ENCODE measurements around the gene NUP107.

NUP107 gene

GRCh38 chr12:68786929-68787328 lies 100.2 kb downstream of the NUP107 start:
- Histone ChIP-seq H3K27ac (ENCODE audit: low read depth, low read length, severe bottlenecking) (peak overlapping the region; percentile 89), H3K9me3 (ENCODE audit: control insufficient read depth, low read length) (no peaks in the 10 kb centered on the region), H3K4me1 (ENCODE audit: control insufficient read depth, insufficient read depth, low read length, poor library complexity, severe bottlenecking) (peaks cover 27% of the 10 kb centered on the region), H3K36me3 (ENCODE audit: control insufficient read depth, insufficient read depth, low read length) (no peaks in the 10 kb centered on the region), H3K4me3 (ENCODE audit: extremely low read depth, insufficient read depth, low read length, poor library complexity, severe bottlenecking) (no peak overlapping the region)
- WGBS, 2 experiments (ENCODE audit: insufficient coverage in 2 of 2), result 60 to 92% methylated on average over 2 of the region's 2 CpGs

GRCh38 chr12:68788554-68789143 lies 101.9 kb downstream of the NUP107 start:
- WGBS, 2 experiments (ENCODE audit: insufficient coverage in 2 of 2), result 83 to 86% methylated on average over 1 of the region's 3 CpGs
- H3K27ac ChIP-seq (ENCODE audit: low read depth, low read length, severe bottlenecking), result no peak overlapping the region
- no peaks in the 10 kb centered on the region for H3K9me3 ChIP-seq (ENCODE audit: control insufficient read depth, low read length)

GRCh38 chr12:68789144-68789878 lies 102.5 kb downstream of the NUP107 start:
- 93 to 96% methylated on average over 8 to 9 of the region's 14 CpGs for WGBS, 2 experiments (ENCODE audit: insufficient coverage in 2 of 2)
- Histone ChIP-seq H3K36me3 (ENCODE audit: control insufficient read depth, insufficient read depth, low read length) (no peaks in the 10 kb centered on the region), H3K9me3 (ENCODE audit: control insufficient read depth, low read length) (no peaks in the 10 kb centered on the region), H3K4me3 (ENCODE audit: extremely low read depth, insufficient read depth, low read length, poor library complexity, severe bottlenecking) (no peak overlapping the region), H3K4me1 (ENCODE audit: control insufficient read depth, insufficient read depth, low read length, poor library complexity, severe bottlenecking) (peaks cover 14% of the 10 kb centered on the region), H3K27ac (ENCODE audit: low read depth, low read length, severe bottlenecking) (no peak overlapping the region)

More at GRCh38 chr12:68788554-68789143, 101.9 kb downstream of the NUP107 start:
- no peak overlapping the region for H3K4me3 ChIP-seq (ENCODE audit: extremely low read depth, insufficient read depth, low read length, poor library complexity, severe bottlenecking)
- peaks cover 21% of the 10 kb centered on the region for H3K4me1 ChIP-seq (ENCODE audit: control insufficient read depth, insufficient read depth, low read length, poor library complexity, severe bottlenecking)
- H3K36me3 ChIP-seq (ENCODE audit: control insufficient read depth, insufficient read depth, low read length), result no peaks in the 10 kb centered on the region

- Histone ChIP-seq H3K4me1 (ENCODE audit: control insufficient read depth, insufficient read depth, low read length, poor library complexity, severe bottlenecking) (peaks cover 14% of the 10 kb centered on the region), H3K4me3 (ENCODE audit: extremely low read depth, insufficient read depth, low read length, poor library complexity, severe bottlenecking) (no peak overlapping the region), H3K9me3 (ENCODE audit: control insufficient read depth, low read length) (no peaks in the 10 kb centered on the region), H3K27ac (ENCODE audit: low read depth, low read length, severe bottlenecking) (no peak overlapping the region), H3K36me3 (ENCODE audit: control insufficient read depth, insufficient read depth, low read length) (no peaks in the 10 kb centered on the region)
- 90 to 97% methylated on average over 3 of the region's 13 CpGs for WGBS, 2 experiments (ENCODE audit: insufficient coverage in 2 of 2)
Measured at GRCh38 chr12:68790081-68790951, 103.5 kb downstream of the NUP107 start.

GRCh38 chr12:68790952-68791234 lies 104.1 kb downstream of the NUP107 start:
- Histone ChIP-seq H3K4me3 (ENCODE audit: extremely low read depth, insufficient read depth, low read length, poor library complexity, severe bottlenecking) (no peak overlapping the region), H3K36me3 (ENCODE audit: control insufficient read depth, insufficient read depth, low read length) (no peaks in the 10 kb centered on the region), H3K4me1 (ENCODE audit: control insufficient read depth, insufficient read depth, low read length, poor library complexity, severe bottlenecking) (peaks cover 14% of the 10 kb centered on the region), H3K27ac (ENCODE audit: low read depth, low read length, severe bottlenecking) (no peak overlapping the region), H3K9me3 (ENCODE audit: control insufficient read depth, low read length) (no peaks in the 10 kb centered on the region)
- WGBS, 2 experiments (ENCODE audit: insufficient coverage in 2 of 2), result 57 to 92% methylated on average over 2 to 3 of the region's 3 CpGs

- no peak overlapping the region for H3K4me3 ChIP-seq (ENCODE audit: extremely low read depth, insufficient read depth, low read length, poor library complexity, severe bottlenecking)
- H3K4me1 ChIP-seq (ENCODE audit: control insufficient read depth, insufficient read depth, low read length, poor library complexity, severe bottlenecking), result peaks cover 9% of the 10 kb centered on the region
- H3K27ac ChIP-seq (ENCODE audit: low read depth, low read length, severe bottlenecking), result no peak overlapping the region
- WGBS, 2 experiments (ENCODE audit: insufficient coverage in 2 of 2), result 100% methylated on average over 1 of the region's 2 CpGs; no CpG with 5 or more reads in 1 of the 2 experiments
- no peaks in the 10 kb centered on the region for H3K9me3 ChIP-seq (ENCODE audit: control insufficient read depth, low read length)
- H3K36me3 ChIP-seq (ENCODE audit: control insufficient read depth, insufficient read depth, low read length), result no peaks in the 10 kb centered on the region
Measured at GRCh38 chr12:68791897-68792481, 105.2 kb downstream of the NUP107 start.

GRCh38 chr12:68792952-68793351 lies 106.2 kb downstream of the NUP107 start:
- Histone ChIP-seq H3K4me1 (ENCODE audit: control insufficient read depth, insufficient read depth, low read length, poor library complexity, severe bottlenecking) (no peaks in the 10 kb centered on the region), H3K9me3 (ENCODE audit: control insufficient read depth, low read length) (no peaks in the 10 kb centered on the region), H3K36me3 (ENCODE audit: control insufficient read depth, insufficient read depth, low read length) (no peaks in the 10 kb centered on the region), H3K4me3 (ENCODE audit: extremely low read depth, insufficient read depth, low read length, poor library complexity, severe bottlenecking) (no peak overlapping the region), H3K27ac (ENCODE audit: low read depth, low read length, severe bottlenecking) (no peak overlapping the region)
- 40% methylated on average over 1 of the region's 2 CpGs; no CpG with 5 or more reads in 1 of the 2 experiments for WGBS, 2 experiments (ENCODE audit: insufficient coverage in 2 of 2)

- Histone ChIP-seq H3K9me3 (ENCODE audit: control insufficient read depth, low read length) (no peaks in the 10 kb centered on the region), H3K4me3 (ENCODE audit: extremely low read depth, insufficient read depth, low read length, poor library complexity, severe bottlenecking) (no peak overlapping the region), H3K4me1 (ENCODE audit: control insufficient read depth, insufficient read depth, low read length, poor library complexity, severe bottlenecking) (no peaks in the 10 kb centered on the region), H3K27ac (ENCODE audit: low read depth, low read length, severe bottlenecking) (no peak overlapping the region), H3K36me3 (ENCODE audit: control insufficient read depth, insufficient read depth, low read length) (no peaks in the 10 kb centered on the region)
- WGBS, 2 experiments (ENCODE audit: insufficient coverage in 2 of 2), result 95% methylated on average over 3 of the region's 4 CpGs
Measured at GRCh38 chr12:68793436-68793835, 106.7 kb downstream of the NUP107 start.

GRCh38 chr12:68793975-68794652 lies 107.3 kb downstream of the NUP107 start:
- no peaks in the 10 kb centered on the region for H3K36me3 ChIP-seq (ENCODE audit: control insufficient read depth, insufficient read depth, low read length)
- H3K4me3 ChIP-seq (ENCODE audit: extremely low read depth, insufficient read depth, low read length, poor library complexity, severe bottlenecking), result no peak overlapping the region
- 94 to 95% methylated on average over 3 to 4 of the region's 4 CpGs for WGBS, 2 experiments (ENCODE audit: insufficient coverage in 2 of 2)
- no peak overlapping the region for H3K27ac ChIP-seq (ENCODE audit: low read depth, low read length, severe bottlenecking)
- H3K9me3 ChIP-seq (ENCODE audit: control insufficient read depth, low read length), result no peaks in the 10 kb centered on the region
- H3K4me1 ChIP-seq (ENCODE audit: control insufficient read depth, insufficient read depth, low read length, poor library complexity, severe bottlenecking), result no peaks in the 10 kb centered on the region

- no peaks in the 10 kb centered on the region for H3K36me3 ChIP-seq (ENCODE audit: control insufficient read depth, insufficient read depth, low read length)
- H3K4me1 ChIP-seq (ENCODE audit: control insufficient read depth, insufficient read depth, low read length, poor library complexity, severe bottlenecking), result no peaks in the 10 kb centered on the region
- no peak overlapping the region for H3K27ac ChIP-seq (ENCODE audit: low read depth, low read length, severe bottlenecking)
- WGBS, 2 experiments (ENCODE audit: insufficient coverage in 2 of 2), result 100% methylated on average over 1 of the region's 3 CpGs
- H3K4me3 ChIP-seq (ENCODE audit: extremely low read depth, insufficient read depth, low read length, poor library complexity, severe bottlenecking), result no peak overlapping the region
- no peaks in the 10 kb centered on the region for H3K9me3 ChIP-seq (ENCODE audit: control insufficient read depth, low read length)
Measured at GRCh38 chr12:68794653-68795251, 108.0 kb downstream of the NUP107 start.
